Epithelial cell of prostate (primary cell): ENCODE results near the gene ADAMTSL2.

Experiments used
- DNase-seq: peaks from one replicate; pipeline ENCODE4 v3.0.0-alpha.2; 2011; ENCODE audit warnings: low read depth, low spot score
- H3K27ac ChIP-seq: fragments of 450-650 bp; 2 replicates; pipeline ENCODE4 v1.5.1; 2017; ENCODE audit warnings: mild to moderate bottlenecking

Gene ADAMTSL2

DNA sequence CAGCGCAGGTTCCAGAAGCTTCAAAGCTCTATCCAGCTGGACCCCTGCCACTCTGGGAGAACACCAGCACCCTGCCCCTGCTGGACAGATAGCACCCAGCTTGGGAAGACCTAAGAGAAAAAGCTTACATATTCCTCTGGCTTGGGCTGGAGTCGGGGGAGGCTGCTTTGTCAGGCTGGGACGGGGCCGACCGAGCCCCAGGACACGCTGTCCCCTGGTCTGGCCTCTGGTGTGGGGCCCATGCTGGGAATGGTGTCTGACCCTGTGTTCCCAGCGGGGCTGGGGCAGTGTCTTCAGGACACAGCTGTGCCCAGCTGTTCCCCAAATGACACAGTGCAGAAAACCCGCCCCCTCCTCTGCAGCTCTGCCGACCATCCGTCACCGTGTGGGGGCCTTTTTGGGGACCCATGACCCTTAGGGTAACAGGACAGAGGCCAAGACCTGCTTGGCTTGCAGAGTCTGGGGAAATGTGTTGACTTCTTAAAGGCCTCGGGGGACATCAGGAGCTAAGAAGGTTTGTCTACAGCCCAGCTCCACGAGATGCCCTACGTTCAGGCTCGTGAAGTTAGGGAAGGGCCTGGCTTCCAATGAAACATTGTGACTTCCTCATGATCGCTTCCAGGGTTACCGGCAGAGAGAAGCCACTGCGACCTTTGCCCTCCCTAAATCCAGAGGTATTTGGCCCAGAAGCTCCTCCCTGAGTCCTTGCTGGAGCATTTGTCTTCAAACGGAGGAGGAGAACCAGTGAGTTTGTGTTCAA, 35.2 kb upstream of the ADAMTSL2 start:
- DNase-seq, result no peak
- no peak overlapping the region for H3K27ac ChIP-seq

DNA sequence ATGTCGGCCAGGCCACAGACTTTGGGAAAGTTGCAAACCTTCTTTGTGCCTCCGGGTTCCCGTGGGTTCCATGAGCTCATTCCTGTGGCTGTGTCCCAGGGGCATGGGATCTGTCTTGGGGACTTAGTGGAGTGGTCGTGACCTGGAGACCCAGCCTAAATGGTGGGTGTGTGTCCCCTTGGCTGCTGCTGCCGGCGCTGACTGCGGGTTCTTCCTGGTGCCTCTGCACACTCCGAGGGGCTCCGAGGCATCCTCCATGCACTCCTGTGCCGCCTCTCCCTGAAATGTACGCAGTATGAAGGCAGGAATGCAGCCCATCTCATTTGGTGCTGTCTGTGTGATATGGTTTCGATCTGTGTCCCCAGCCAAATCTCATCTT, 34.6 kb upstream of the ADAMTSL2 start:
- H3K27ac ChIP-seq, result no peak overlapping the region
- DNase-seq, result no peak

DNA sequence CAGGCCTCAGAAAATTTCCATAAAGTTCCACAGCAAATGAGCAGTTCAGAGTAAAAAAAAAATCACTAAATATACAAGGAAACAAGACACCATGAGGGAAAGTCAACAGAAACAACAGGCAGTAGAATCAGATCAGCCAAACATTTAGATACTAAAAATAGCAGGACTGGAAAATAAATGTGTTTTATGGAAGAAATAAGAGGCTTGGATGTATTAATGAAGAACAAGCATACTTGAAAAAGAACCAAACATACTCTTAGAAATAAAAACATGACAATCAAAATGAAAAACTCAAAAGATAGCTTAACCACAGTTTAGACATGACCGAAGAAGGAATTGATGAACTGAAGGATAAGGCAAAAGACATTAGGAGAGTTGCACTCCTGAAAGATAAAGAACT, 32.4 kb upstream of the ADAMTSL2 start:
- DNase-seq, result no peak
- H3K27ac ChIP-seq, result no peak overlapping the region

DNA sequence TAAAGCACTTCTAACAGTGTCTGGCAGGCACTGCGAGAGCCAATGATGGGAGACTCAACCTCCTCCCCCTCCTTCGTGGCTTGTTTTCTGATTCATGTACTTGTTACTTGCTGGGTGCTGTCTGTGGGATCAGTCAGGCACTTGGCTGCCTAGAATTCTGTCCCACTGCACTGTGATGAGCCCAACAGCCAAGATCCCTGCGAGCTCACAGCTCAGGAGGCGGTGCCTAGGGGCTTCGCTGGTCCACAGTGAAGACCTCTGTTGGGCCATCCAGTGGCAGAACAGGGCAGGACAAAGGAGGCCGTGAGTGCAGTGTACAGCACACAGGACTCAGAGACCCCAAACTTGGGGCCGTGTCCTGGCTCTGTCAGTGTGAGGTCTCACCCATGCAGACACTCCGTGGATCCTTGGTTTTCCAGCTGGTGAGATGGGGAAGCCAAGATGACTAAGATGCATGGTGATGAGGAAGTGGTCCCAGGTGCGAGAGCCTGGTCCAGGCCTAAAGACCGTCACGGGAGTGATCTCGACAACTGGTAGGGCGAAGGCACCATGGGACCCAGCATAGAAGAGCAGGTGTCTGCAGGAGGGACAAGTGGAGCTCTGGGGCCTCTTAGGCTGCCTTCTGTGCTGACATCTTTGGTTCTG, 29.2 kb upstream of the ADAMTSL2 start:
- no peak for DNase-seq
- H3K27ac ChIP-seq, result no peak overlapping the region

DNA sequence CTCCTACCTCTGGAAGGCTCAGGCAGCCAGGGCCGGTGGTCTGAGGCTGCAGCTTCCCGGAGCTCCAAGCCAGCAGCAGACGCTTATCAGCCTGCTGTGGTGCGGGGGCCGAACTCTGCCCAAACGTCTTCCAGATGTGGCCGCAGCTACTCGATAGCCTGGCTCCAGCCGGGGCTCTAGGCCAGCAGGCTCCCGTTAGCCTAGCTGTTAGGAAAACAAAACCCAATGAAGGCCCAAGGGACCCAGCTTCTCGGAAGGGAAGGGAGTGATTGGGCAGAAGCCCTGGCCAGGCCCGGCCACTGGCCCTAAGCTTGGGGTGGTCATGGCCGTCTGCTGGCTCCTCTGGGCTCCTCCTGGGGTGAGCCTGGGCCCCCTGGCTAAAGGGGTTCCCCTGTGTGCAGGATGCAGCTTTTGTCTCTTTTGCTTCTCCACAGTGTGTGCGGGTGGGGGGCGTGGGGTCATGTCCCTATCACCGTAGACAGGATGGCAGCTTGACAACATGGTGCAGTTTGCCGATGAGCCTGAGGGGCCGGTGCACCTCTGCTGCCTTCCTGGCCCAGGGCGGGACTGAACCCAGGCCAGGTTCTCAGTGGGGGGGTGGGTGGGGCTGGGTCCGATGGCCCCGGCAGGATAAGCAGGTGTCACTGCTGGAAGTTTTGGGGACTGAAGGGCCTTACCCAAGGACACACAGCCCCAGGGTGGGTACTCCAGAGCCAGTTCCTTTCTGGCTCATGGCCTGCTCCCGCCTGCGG, 28.4 kb upstream of the ADAMTSL2 start:
- H3K27ac ChIP-seq, result no peak overlapping the region
- no peak for DNase-seq

DNA sequence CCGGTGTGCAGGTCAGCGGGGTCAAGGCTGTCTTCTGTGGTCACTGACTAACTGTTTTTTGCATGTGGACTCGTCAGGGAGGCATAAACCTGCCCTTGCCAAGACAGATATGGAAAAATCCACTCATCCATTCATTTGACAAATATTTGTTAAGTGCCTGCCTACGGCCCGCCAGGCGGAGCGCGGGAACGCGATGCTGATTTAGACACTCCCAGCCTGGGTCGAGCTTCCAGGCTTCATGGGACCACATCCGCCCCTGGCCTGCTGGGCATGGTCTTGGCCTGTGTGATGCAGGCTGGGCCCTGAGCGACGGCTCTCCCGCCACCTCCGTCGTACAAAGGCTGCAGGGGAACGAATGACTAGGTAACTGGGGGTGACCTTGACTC, 27.9 kb upstream of the ADAMTSL2 start:
- DNase-seq, result no peak
- H3K27ac ChIP-seq, result no peak overlapping the region

DNA sequence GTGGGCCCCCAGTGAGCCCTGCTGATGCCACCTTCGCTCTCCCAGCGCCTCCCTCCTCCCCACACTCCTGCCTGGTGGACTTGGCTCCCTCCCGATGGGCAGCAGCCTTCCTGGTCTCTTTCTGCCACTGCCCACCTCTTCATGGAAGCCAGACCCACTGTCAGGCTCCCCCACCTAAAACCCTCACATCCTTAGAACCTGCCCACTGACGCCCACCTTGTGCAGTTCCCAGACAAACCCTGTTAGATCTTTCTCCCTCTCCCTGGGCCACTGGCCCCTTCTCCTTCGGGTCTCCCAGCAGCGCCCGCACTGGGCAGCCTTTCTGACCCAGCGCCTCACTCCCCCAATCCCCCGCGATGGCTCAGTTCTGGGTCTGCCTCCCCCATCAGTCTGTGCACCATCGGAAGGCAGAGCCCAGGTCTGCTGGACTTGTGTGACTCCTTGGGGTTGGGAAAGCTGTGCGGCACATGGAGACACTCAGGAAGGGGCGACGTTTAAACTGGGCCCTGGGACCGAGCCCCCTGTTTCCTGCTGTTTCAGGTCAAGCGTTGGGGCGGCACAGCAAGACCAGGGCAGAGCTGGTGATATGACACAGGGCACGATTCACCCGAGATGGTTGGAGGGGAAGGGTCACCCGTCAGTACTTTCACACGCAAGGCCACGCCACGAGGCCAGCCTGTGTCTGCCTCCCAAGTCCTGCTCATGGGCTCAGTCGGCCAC, 27.1 kb upstream of the ADAMTSL2 start:
- no peak for DNase-seq
- no peak overlapping the region for H3K27ac ChIP-seq

DNA sequence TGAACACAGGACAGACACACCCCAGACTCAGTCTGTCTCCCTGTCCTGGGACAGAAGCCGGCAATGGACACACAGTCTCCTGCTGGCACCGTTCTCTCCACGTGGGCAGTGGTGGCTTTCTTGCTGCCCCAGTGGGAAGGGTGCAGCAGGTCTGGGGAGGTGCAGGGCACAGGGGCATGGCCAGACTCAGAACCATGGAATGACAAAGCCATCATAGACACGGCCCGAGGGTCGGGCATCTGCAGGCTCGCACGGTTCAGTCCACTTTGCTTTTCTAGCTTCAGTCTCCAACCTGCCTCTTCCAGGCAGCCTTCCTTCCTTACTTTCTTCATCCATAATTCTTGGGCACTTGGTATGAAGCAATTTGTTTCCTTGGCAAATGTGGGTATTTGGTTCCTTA, 26.5 kb upstream of the ADAMTSL2 start:
- H3K27ac ChIP-seq, result no peak overlapping the region
- no peak for DNase-seq

DNA sequence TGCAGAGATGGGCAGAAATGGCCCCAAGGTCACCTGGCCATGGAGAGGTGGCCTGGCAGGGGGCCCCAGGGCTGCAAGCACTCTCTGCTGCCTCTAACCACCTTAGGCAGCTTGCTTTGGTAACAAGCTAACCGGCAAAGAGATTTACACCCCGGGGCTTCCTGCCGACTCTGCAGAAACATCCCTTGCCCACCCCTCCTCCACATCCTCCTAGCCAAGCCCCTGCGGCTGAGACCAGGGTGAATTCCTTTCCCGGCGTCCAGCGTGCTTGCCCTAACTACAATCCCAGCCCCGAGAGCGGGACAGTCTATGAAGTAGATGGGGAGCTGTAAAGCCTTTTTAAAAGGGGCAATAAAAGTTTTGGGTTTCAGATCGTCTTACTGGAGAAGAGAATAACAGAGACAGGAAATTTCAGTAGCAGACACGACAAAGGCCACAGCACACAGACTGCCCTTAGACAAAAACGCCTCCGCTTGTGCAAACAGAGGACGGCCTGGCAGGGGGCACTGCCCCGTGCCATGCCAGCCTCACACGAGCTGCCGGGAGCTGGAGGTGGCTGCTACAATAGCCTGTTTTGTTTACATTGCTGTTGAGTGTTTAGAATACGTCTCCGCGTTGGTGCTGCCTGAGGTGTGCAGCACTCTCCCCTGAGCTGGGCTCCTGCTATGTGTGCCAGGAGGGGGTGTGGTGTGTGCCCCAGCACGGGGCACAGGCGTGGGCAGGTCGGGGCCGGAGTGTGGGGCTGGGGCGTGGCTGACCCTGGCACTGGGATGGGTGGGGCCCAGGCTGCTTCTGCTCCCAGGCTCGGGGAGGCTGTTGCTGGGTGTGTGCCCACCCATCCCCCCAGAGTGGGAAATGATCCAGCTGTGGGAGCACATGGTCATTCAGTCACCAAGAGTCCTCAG, 25.1 kb upstream of the ADAMTSL2 start:
- no peak for DNase-seq
- no peak overlapping the region for H3K27ac ChIP-seq

DNA sequence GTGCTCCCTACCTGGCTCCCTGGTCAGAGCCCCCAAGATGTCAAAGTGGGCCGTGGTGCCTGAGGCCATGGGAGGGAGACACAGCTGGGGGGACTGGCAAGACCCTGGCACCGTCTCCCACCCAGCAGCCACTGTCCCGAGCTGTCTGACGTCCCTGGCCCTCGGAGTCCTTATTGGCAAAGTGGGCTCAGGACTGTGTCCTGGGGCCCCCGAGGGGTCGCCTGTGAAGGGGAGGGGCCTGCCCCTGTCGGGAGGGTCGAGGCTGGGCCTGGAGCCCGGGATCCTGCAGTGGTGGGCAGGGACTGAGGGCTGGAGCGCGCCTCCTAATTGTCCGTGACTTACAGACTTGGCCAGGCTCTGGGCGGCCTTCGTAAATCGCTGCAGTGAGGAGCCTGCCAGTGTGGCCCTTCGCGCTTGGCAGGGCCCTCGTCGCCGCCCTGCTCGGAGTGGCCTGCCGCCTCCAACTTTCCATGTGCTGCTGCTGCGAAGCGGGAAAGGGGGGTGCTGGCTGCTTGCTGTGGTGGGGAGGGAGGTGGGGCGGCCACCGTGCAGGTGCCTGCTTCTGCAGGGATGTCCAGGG, 23.5 kb upstream of the ADAMTSL2 start:
- DNase-seq, result no peak

DNA sequence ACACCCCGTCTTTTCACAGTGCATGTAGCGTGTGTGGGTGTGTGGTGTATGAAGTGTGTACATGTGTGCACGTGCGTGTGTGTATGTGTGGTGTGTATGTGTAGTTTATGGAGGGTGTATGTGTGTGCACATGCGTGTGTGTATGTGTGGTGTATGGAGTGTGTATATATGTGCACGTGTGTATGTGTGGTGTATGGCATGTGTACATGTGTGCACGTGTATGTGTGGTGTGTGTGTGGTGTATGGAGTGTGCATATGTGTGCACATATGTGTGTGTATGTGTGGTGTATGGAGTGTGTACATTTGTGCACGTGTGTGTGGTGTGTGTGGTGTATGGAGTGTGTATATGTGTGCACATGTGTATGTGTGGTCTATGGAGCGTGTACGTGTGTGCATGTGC, 22.9 kb upstream of the ADAMTSL2 start:
- DNase-seq, result no peak
- no peak overlapping the region for H3K27ac ChIP-seq

More for the DNA sequence above, 23.5 kb upstream of the ADAMTSL2 start:
- H3K27ac ChIP-seq, result no peak overlapping the region

DNA sequence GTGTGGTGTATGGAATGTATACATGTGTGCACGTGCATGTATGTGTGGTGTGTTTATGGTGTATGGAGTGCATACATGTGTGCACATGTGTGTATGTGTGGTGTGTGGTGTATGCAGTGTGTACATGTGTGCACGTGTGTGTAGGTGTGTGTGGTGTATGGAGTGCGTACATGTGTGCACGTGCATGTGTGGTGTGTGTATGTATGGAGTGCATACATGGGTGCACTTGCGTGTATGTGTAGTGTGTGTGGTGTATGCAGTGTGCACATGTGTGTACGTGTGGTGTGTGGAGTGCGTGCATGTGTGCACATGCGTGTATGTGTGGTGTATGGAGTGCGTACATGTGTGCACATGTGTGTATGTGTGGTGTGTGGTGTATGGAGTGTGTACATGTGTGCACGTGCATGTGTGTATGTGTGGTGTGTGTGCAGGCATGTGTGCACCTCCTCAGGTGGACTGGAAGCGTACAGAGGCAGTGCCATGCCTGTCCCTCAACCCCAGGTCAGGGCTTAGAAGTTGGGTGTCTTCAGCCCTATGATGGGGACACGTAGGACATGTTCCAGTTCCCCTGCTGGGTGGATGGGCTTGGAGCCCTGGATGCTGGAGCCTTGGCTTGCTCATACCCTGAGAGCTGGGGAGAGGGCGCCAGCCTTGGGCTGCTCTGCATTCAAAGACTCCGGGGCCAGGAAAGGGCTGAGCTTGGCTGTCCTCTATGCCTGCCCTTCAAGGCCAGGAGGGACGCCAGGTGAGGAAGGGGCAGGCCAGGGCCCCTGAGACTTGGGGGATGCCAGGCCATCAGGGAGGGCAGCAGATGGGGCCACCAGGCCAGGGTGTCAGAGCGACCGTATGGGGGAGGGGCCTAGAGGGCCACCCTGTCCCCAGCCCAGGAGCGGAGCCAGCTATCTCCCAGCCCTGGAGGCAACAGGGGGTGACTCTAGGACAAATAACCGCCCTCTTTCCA, 22.0 kb upstream of the ADAMTSL2 start:
- DNase-seq, result no peak
- H3K27ac ChIP-seq, result no peak overlapping the region

DNA sequence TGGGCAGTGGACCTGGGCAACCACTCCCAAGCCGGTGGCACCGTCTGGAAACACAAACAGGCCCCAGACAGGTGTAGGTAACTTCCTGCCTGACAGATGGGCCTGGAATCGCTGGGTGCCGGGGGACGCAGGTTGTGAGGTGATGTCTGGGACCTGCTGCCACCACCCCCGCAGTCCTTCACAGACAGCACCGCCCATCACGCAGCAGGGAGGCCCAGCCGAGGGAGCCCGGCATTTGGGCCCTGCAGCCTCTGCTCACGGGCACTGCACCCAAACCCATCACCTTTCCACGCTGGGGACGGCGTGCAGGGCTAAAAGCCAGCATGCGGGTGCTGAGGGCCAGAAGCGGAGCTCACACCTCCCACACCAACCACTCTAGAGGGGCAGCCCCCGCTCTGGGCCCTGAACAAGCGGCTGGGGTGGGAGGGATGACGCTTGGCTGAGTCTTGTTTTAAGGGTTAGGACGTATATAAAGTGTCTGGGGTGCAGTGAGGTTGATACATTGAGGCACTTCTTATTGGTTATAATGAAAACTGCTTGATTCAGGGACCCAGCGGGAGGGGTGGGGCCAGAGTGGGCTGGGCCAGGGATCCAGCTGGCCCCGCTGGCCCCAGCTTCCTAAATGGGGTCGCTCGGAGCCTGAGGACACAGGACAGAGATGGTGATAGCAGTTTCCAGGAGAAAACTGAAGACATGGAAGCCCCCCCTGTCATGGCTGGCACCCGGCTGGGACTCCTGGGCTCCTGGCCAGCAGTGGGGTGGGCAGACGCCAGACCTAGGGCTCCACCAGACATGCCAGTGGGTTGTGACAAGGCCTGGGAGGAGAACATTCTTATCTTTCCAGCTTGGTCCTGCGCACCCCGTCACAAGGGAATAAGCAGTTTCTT, 21.0 kb upstream of the ADAMTSL2 start:
- no peak for DNase-seq
- no peak overlapping the region for H3K27ac ChIP-seq

DNA sequence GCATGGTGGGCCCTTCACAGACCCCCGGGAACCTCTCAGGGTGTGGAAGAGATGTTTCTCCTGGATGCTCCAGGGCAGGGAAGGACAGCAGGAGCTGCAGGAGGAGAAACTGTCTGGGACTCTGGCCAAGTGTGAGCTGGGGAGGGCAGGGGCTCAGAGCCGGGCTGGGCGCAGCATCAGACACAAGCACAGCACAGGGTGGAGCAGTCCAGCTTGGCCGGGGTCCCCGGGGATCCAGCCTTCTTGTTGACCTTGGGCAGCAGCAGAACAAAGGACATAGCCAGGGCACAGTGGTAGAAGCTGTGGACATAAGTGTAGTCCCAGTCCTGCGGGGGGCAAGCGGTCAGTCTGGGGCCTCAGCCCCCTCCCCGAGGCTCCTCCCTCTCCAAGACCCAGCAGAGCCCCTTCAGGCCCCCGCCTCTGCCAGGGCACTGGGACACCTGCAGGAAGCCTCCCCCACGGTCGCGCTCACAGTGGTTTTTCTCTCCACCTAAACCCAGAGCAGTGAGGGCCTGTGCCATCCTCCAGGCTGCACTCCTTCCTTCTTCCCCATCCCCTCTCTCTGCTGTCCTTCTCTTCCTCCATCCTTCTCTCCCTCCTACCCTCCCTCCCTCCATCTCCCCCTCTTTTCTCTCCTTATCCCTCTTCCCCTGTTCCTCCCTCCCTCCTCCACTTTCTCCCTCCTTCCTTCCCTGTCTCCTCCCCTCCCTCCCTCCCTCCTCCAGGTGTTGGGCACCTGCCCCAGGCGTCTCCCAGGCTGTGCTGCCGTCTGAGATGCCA, 19.9 kb upstream of the ADAMTSL2 start:
- no peak overlapping the region for H3K27ac ChIP-seq
- DNase-seq, result no peak

DNA sequence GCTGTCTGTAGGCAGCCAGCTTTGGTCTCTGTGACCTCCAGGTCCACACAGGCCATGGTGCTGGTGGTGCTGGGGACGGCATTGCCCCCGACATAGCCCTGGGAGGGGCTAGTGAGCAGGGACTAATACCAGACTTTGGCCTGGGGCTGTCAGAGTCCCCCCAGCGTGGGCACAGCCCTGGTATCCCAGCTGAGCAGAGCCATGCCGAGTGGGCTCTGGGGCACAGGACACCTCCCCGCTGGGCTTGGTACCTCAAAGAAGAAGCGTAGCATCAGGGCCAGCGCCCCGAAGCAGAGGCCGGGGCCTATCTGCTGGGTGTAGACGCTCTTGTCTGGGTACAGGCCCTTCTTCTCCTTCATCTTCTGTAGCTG, 19.3 kb upstream of the ADAMTSL2 start:
- no peak overlapping the region for H3K27ac ChIP-seq
- no peak for DNase-seq

DNA sequence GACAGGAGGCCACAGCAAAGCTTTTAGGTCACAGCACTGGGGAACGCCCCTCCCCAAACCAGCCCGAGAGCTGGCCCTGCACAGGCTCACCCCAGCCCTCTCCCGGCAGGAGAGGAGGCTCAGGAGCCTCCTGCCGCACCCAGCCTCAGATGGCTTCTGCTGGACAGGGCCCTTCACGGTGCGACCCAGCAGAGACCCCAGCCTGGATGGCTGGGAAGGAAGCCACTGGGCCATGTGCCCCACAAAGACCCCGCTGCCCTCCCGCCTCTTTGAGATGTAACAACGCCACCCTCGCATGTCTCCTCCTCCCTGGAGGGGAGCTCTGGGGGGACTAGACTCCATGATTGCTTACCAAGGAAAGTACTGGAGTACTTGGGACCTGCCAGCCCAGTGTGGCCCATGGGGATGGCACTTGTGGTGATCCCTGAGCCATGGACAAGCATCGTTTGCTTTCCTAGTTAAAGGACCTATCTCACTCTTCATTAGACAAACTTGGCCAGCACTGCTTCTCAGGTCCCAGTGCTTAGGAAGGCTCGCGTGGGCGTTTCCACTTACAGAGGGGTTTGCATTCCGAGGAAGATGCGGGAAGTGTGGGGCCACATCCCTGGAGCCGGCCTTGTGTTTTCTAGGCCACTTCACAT, 18.8 kb upstream of the ADAMTSL2 start:
- no peak for DNase-seq
- no peak overlapping the region for H3K27ac ChIP-seq
